Neural cell (in vitro differentiated cells): ENCODE results near the gene CILP2. TPM values are rescaled to one million over a fixed set of nuclear protein-coding genes. Genes with fewer than 3 reads are reported as not detected.

ENCODE experiments used
- H2AFZ ChIP-seq: fragments of 200-600, 300-800 bp; sonication (generic), shearing (Covaris generic); 2 replicates; pipeline ENCODE4 v1.6.0; 2014; ENCODE audit warnings: low read depth, mild to moderate bottlenecking, antibody characterized with exemption, low read length, moderate library complexity
- H3F3A ChIP-seq: fragments of 200-600 bp; shearing (Covaris generic); 2 replicates; pipeline ENCODE4 v1.6.1; 2016; ENCODE audit warnings: mild to moderate bottlenecking, moderate library complexity, mixed read lengths, antibody characterized with exemption, low read length; ENCODE audit not compliant: insufficient read depth, poor library complexity, severe bottlenecking
- H3K27ac ChIP-seq: fragments of 200-600, 300-800 bp; sonication (generic), shearing (Covaris generic); 2 replicates; pipeline ENCODE4 v1.5.1; 2014; ENCODE audit warnings: mild to moderate bottlenecking, low read length, moderate library complexity
- H3K27me3 ChIP-seq: fragments of 300-800, 200-600 bp; sonication (generic), shearing (Covaris generic); 2 replicates; pipeline ENCODE4 v1.6.0; 2014; ENCODE audit warnings: mild to moderate bottlenecking, low read depth, low read length, moderate library complexity; ENCODE audit not compliant: insufficient read depth
- H3K36me3 ChIP-seq: fragments of 300-800, 200-600 bp; sonication (generic), shearing (Covaris generic); 2 replicates; pipeline ENCODE4 v1.5.1; 2014; ENCODE audit warnings: mild to moderate bottlenecking, antibody characterized with exemption, low read length, moderate library complexity; ENCODE audit not compliant: insufficient read depth
- H3K4me2 ChIP-seq: fragments of 300-800, 200-600 bp; sonication (generic), shearing (Covaris generic); 2 replicates; pipeline ENCODE4 v1.6.0; 2014; ENCODE audit warnings: mild to moderate bottlenecking, low read length
- H3K4me3 ChIP-seq: fragments of 300-800, 200-600 bp; sonication (generic), shearing (Covaris generic); 2 replicates; pipeline ENCODE4 v1.5.1; 2014; ENCODE audit warnings: mild to moderate bottlenecking, low read length, moderate library complexity
- H3K79me2 ChIP-seq: fragments of 200-600 bp; shearing (Covaris generic); replicated peaks from 2 replicates; pipeline ENCODE4 v1.6.0; 2014; ENCODE audit warnings: mild to moderate bottlenecking, low read length, moderate library complexity; ENCODE audit not compliant: insufficient read depth
- H3K9ac ChIP-seq: fragments of 300-800, 200-600 bp; sonication (generic), shearing (Covaris generic); 2 replicates; pipeline ENCODE4 v1.6.1; 2016; ENCODE audit warnings: mild to moderate bottlenecking, low read length, mixed read lengths
- H3K9me2 ChIP-seq: fragments of 200-600 bp; shearing (Covaris generic); 2 replicates; pipeline ENCODE4 v1.6.1; 2016; ENCODE audit warnings: mild to moderate bottlenecking, low read length, mixed read lengths; ENCODE audit not compliant: insufficient read depth
- H3K9me3 ChIP-seq: fragments of 200-600, 300-800 bp; sonication (generic), shearing (Covaris generic); 2 replicates; pipeline ENCODE4 v1.6.1; 2016; ENCODE audit warnings: mild to moderate bottlenecking, mixed run types, low read length, moderate library complexity, mixed read lengths
- H4K20me1 ChIP-seq: fragments of 200-600 bp; shearing (Covaris generic); 2 replicates; pipeline ENCODE4 v1.6.1; 2016; ENCODE audit warnings: mild to moderate bottlenecking, mixed run types; ENCODE audit not compliant: insufficient read depth
- EP300 ChIP-seq: fragments of 450-650 bp; conservative IDR thresholded peaks from 2 replicates; pipeline ENCODE4 v1.6.1; 2014; ENCODE audit warnings: antibody characterized with exemption, mild to moderate bottlenecking, moderate library complexity; ENCODE audit not compliant: poor library complexity, severe bottlenecking
- EZH2 ChIP-seq: fragments of 200-600, 300-800 bp; shearing (Covaris generic), sonication (generic); IDR thresholded peaks from 2 replicates; pipeline ENCODE4 v1.6.1; 2014; ENCODE audit warnings: antibody characterized with exemption, low read length, borderline replicate concordance, mild to moderate bottlenecking; ENCODE audit not compliant: insufficient read depth, poor library complexity, severe bottlenecking
- MXI1 ChIP-seq: fragments of 450-650 bp; conservative IDR thresholded peaks from 2 replicates; pipeline ENCODE4 v1.6.1; 2014; ENCODE audit warnings: antibody characterized with exemption, mild to moderate bottlenecking; ENCODE audit not compliant: poor library complexity, severe bottlenecking
- POLR2AphosphoS5 ChIP-seq: IDR thresholded peaks from 2 replicates; pipeline ENCODE4 v1.6.1; 2012
- RAD21 ChIP-seq: fragments of 450-650 bp; conservative IDR thresholded peaks from 2 replicates; pipeline ENCODE4 v1.6.1; 2014; ENCODE audit warnings: antibody characterized with exemption, mild to moderate bottlenecking, moderate library complexity
- SMC3 ChIP-seq: fragments of 450-650 bp; conservative IDR thresholded peaks from 2 replicates; pipeline ENCODE4 v1.6.1; 2014; ENCODE audit warnings: antibody characterized with exemption, mild to moderate bottlenecking, moderate library complexity; ENCODE audit not compliant: poor library complexity
- TAF1 ChIP-seq: IDR thresholded peaks from 2 replicates; pipeline ENCODE4 v1.6.1; 2012; ENCODE audit warnings: low read depth
- polyA plus RNA-seq: library from polyadenylated mRNA; depleted of rRNA; stranded (reverse); fragments of >200 nt; gene quantifications from 2 replicates; pipeline ENCODE4 v1.2.3, GENCODE V29; 2014
- TF ChIP-seq, protein P1 (sequence below): IDR thresholded peaks from 2 replicates; pipeline ENCODE4 v1.6.1; 2012; ENCODE audit warnings: borderline replicate concordance
- TF ChIP-seq, protein P2 (sequence below): fragments of 450-650 bp; IDR thresholded peaks from 2 replicates; pipeline ENCODE4 v1.5.1; 2014; ENCODE audit warnings: antibody characterized with exemption, mild to moderate bottlenecking, moderate library complexity; ENCODE audit not compliant: poor library complexity, severe bottlenecking

CILP2 gene
- polyA plus RNA-seq, 1 donor from 2014 or later: 0.84 TPM

DNA sequence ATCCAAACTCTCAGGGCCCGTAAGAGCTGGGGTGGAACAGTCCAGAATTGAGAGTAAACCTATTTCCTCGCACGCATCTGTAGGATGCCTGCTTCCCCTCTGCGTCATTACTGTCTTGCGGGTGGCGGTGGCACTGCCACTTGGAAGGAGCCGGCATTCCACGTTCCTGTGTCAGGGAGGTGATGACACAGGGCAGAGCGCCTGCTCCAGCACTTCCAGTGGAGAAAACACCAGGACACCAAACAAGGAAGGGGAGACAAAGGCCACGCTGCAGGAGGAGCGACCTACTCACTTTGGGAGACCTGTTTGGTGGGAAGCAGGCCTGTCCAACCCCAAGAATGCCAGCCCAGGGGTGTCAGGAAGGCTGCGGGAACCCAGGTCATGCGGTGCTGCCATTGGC is 43.3 kb downstream of the CILP2 start:
- Histone ChIP-seq H3F3A (no peaks in the 10 kb centered on the region), H2AFZ (no peak overlapping the region), H3K9me2 (no peaks in the 10 kb centered on the region), H3K4me3 (no peak overlapping the region), H3K27me3 (no peaks in the 10 kb centered on the region), H3K36me3 (no peaks in the 10 kb centered on the region), H3K27ac (no peak overlapping the region), H3K79me2 (no peaks in the 10 kb centered on the region), H3K9me3 (no peaks in the 10 kb centered on the region), H3K4me2 (no peak overlapping the region), H4K20me1 (no peaks in the 10 kb centered on the region), H3K9ac (no peak overlapping the region)
- TF ChIP-seq EP300 (no peak), EZH2 (no peak), SMC3 (no peak), POLR2AphosphoS5 (no peak), TAF1 (no peak), RAD21 (no peak)
- TF ChIP-seq, protein P1, sequence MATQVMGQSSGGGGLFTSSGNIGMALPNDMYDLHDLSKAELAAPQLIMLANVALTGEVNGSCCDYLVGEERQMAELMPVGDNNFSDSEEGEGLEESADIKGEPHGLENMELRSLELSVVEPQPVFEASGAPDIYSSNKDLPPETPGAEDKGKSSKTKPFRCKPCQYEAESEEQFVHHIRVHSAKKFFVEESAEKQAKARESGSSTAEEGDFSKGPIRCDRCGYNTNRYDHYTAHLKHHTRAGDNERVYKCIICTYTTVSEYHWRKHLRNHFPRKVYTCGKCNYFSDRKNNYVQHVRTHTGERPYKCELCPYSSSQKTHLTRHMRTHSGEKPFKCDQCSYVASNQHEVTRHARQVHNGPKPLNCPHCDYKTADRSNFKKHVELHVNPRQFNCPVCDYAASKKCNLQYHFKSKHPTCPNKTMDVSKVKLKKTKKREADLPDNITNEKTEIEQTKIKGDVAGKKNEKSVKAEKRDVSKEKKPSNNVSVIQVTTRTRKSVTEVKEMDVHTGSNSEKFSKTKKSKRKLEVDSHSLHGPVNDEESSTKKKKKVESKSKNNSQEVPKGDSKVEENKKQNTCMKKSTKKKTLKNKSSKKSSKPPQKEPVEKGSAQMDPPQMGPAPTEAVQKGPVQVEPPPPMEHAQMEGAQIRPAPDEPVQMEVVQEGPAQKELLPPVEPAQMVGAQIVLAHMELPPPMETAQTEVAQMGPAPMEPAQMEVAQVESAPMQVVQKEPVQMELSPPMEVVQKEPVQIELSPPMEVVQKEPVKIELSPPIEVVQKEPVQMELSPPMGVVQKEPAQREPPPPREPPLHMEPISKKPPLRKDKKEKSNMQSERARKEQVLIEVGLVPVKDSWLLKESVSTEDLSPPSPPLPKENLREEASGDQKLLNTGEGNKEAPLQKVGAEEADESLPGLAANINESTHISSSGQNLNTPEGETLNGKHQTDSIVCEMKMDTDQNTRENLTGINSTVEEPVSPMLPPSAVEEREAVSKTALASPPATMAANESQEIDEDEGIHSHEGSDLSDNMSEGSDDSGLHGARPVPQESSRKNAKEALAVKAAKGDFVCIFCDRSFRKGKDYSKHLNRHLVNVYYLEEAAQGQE: no peak
- TF ChIP-seq, protein P2, sequence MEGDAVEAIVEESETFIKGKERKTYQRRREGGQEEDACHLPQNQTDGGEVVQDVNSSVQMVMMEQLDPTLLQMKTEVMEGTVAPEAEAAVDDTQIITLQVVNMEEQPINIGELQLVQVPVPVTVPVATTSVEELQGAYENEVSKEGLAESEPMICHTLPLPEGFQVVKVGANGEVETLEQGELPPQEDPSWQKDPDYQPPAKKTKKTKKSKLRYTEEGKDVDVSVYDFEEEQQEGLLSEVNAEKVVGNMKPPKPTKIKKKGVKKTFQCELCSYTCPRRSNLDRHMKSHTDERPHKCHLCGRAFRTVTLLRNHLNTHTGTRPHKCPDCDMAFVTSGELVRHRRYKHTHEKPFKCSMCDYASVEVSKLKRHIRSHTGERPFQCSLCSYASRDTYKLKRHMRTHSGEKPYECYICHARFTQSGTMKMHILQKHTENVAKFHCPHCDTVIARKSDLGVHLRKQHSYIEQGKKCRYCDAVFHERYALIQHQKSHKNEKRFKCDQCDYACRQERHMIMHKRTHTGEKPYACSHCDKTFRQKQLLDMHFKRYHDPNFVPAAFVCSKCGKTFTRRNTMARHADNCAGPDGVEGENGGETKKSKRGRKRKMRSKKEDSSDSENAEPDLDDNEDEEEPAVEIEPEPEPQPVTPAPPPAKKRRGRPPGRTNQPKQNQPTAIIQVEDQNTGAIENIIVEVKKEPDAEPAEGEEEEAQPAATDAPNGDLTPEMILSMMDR: no peak

DNA sequence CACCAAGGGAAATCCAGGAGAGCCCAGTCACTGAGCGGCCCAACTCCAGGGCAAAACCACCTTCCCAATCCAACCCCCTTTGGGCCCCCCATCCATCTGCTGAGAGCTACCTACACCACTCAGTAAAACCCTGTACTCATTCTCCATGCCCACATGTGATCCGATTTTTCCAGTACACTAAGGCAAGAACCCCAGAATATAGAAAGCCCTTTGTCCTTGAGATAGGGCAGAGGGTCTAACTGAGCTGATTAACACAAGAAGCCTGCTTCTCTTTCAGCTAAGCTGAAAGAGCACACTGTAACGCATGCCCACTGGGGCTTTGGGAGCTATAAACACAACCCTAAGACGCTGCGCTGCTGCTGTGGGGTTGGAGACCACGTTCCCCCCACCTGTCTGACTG is 44.4 kb downstream of the CILP2 start:
- H3K9me3 ChIP-seq: no peaks in the 10 kb centered on the region
- no peak overlapping the region for H3K9ac ChIP-seq
- H4K20me1 ChIP-seq: no peaks in the 10 kb centered on the region
- no peaks in the 10 kb centered on the region for H3K36me3 ChIP-seq
- H3K79me2 ChIP-seq: no peaks in the 10 kb centered on the region
- no peaks in the 10 kb centered on the region for H3K9me2 ChIP-seq
- H2AFZ ChIP-seq: no peak overlapping the region
- H3K27me3 ChIP-seq: no peaks in the 10 kb centered on the region
- no peak overlapping the region for H3K4me2 ChIP-seq
- no peak overlapping the region for H3K4me3 ChIP-seq
- TF ChIP-seq TAF1 (no peak), EZH2 (no peak), POLR2AphosphoS5 (no peak), EP300 (no peak)
- no peaks in the 10 kb centered on the region for H3F3A ChIP-seq
- H3K27ac ChIP-seq: no peak overlapping the region

DNA sequence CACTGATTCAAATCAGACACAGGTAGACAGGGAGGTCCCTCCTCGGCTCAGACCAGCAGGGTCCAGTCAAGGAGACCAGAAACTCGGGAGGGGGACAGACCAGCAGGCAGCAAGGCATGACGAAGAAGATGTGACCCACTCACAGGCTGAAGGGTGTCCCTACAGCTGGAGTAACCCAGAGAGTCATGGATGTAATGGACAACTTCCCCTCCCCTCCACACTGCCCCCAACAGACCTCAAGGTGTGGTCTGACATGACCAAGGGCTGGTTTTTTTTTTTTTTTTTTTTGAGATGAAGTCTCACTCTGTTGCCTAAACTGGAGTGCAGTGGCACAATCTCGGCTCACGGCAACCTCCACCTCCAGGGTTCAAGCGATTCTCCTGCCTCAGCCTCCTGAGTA is 46.3 kb downstream of the CILP2 start:
- H3K9ac ChIP-seq: no peak overlapping the region
- H3K79me2 ChIP-seq: no peaks in the 10 kb centered on the region
- H3K27ac ChIP-seq: no peak overlapping the region
- H3K27me3 ChIP-seq: no peaks in the 10 kb centered on the region
- H2AFZ ChIP-seq: no peak overlapping the region
- TF ChIP-seq POLR2AphosphoS5 (no peak), EP300 (no peak), EZH2 (no peak), SMC3 (no peak), MXI1 (no peak), RAD21 (no peak), TAF1 (no peak)
- TF ChIP-seq, protein P2: no peak
- TF ChIP-seq, protein P1: no peak
- H3K36me3 ChIP-seq: no peaks in the 10 kb centered on the region
- no peaks in the 10 kb centered on the region for H4K20me1 ChIP-seq
- H3K9me2 ChIP-seq: no peaks in the 10 kb centered on the region
- no peaks in the 10 kb centered on the region for H3K9me3 ChIP-seq
- no peak overlapping the region for H3K4me3 ChIP-seq
- H3F3A ChIP-seq: no peaks in the 10 kb centered on the region
- no peak overlapping the region for H3K4me2 ChIP-seq
